ENCODE measurements around the gene MAP1LC3B.
"Not testable (repeated sequence)": the region's sequence is repeated elsewhere in the genome, so short reads cannot be mapped to it uniquely, and the experiment has no call there.

Gene MAP1LC3B

DNA sequence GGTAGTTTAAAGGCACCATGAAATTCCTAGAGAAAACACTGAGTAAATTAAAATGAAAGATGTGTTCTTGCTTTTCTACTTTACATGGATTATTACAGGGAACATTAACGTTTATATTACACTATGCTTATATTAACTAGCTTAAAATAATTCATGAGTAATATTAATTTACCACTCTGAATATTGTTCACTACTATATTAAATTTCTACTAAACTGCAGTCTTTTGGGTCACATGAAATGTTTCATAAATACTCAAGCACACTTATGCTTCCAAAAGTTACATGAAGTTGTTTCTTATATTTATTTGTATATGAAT, 3.4 kb upstream of the MAP1LC3B start:
- Histone ChIP-seq H3K36me3 (no peaks in the 10 kb centered on the region), H3K9me3 (ENCODE audit: severe bottlenecking) (no peaks in the 10 kb centered on the region), H3K27me3 (ENCODE audit: insufficient read depth, low read depth, severe bottlenecking) (no peaks in the 10 kb centered on the region), H3K27ac (peak overlapping the region; percentile 87), H3K4me3 (ENCODE audit: low read depth, low read length) (peak overlapping the region; percentile 19; the same call in 1 of the 2 replicates)
- TF ChIP-seq, protein P1, sequence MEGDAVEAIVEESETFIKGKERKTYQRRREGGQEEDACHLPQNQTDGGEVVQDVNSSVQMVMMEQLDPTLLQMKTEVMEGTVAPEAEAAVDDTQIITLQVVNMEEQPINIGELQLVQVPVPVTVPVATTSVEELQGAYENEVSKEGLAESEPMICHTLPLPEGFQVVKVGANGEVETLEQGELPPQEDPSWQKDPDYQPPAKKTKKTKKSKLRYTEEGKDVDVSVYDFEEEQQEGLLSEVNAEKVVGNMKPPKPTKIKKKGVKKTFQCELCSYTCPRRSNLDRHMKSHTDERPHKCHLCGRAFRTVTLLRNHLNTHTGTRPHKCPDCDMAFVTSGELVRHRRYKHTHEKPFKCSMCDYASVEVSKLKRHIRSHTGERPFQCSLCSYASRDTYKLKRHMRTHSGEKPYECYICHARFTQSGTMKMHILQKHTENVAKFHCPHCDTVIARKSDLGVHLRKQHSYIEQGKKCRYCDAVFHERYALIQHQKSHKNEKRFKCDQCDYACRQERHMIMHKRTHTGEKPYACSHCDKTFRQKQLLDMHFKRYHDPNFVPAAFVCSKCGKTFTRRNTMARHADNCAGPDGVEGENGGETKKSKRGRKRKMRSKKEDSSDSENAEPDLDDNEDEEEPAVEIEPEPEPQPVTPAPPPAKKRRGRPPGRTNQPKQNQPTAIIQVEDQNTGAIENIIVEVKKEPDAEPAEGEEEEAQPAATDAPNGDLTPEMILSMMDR (IDR thresholded peaks at IDR 0.05; ENCODE audit: low read depth, low read length) = no peak
- DNase-seq = no peak

DNA sequence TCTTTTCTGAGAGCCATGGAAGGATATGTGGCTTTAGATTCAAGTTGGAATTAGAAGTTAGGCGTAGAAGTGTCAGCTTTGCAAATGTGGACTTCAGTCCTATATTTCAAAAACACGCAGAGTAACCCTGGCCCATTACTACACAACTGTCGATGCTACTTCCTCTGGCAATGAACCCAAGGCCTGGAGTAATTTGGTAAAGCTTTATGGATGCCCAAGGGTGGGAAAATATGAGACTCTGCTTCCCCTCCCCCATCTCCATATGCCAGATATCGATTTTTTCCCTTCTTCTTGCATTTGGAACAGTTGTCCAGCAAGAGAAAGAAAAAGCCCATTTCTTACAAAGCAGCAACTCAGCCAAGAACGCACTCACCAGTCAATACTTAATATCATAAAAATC, 2.9 kb upstream of the MAP1LC3B start:
- H3K9me3 ChIP-seq (ENCODE audit: severe bottlenecking) = no peaks in the 10 kb centered on the region
- H3K4me3 ChIP-seq (ENCODE audit: low read depth, low read length) = peak overlapping the region; percentile 27
- no peaks in the 10 kb centered on the region for H3K36me3 ChIP-seq
- H3K27ac ChIP-seq = peak overlapping the region; percentile 87
- TF ChIP-seq, protein P1 (IDR thresholded peaks at IDR 0.05; ENCODE audit: low read depth, low read length) = no peak
- DNase-seq = peak; percentile 49
- no peaks in the 10 kb centered on the region for H3K27me3 ChIP-seq (ENCODE audit: insufficient read depth, low read depth, severe bottlenecking)

DNA sequence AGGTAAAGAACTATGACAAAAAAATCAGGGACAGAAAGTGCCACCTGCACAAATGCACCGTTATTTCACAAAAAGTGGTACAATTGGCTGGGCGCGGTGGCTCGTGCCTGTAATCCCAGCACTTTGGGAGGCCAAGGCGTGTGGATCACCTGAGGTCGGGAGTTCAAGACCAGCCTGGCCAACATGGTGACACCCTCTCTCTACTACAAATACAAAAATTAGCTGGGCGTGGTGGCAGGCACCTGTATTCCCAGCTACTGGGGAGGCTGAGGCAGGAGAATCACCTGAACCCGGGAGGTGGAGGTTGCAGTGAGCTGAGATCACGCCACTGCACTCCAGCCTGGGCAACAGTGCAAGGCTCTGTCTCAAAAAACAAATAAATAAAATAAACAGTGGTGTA, 2.2 kb upstream of the MAP1LC3B start:
- peak overlapping the region; percentile 87 for H3K27ac ChIP-seq
- not testable (repeated sequence) for H3K36me3 ChIP-seq; H3K27me3 ChIP-seq (ENCODE audit: insufficient read depth, low read depth, severe bottlenecking); H3K9me3 ChIP-seq (ENCODE audit: severe bottlenecking); DNase-seq
- peak overlapping the region; percentile 27 for H3K4me3 ChIP-seq (ENCODE audit: low read depth, low read length)

DNA sequence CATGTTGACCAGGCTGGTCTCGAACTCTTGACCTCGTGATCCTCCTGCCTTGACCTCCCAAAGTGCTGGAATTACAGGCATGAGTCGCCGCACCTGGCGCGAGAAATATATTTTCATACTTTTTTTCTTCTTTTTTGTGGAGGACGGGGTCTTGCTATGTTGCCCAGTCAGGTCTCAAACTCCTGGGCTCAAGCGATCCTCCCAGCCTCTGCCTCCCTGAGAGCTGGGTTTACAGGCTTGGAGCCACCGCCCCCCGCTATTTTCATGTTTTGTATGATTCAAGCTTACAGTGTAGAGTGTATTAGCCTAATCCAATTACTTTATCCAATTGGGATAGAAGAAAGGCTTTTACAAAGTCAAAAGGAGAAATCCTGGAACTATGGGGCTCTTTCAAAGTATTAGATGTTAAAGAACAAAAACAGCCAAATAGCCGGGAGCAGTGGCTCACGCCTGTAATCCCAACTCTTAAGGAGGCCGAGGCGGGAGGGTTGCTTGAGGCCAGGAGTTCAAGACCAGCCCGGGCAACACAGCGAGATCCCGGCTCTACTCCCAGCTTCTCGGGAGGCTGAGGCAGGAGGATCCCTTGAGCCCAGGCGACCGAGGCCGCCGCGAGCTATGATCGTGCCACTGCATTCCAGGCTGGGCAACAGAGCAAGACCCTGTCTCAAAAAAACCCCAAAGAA, 1.4 kb upstream of the MAP1LC3B start:
- H3K9me3 ChIP-seq (ENCODE audit: severe bottlenecking) = no peaks in the 10 kb centered on the region
- no peaks in the 10 kb centered on the region for H3K27me3 ChIP-seq (ENCODE audit: insufficient read depth, low read depth, severe bottlenecking)
- TF ChIP-seq, protein P1 (IDR thresholded peaks at IDR 0.05; ENCODE audit: low read depth, low read length) = no peak
- no peak overlapping the region for H3K4me3 ChIP-seq (ENCODE audit: low read depth, low read length)
- DNase-seq = no peak
- H3K36me3 ChIP-seq = 0 out of 2 replicates have a peak, but pooled peaks cover 3% of the 10 kb centered on the region
- peak overlapping the region; percentile 87 for H3K27ac ChIP-seq

DNA sequence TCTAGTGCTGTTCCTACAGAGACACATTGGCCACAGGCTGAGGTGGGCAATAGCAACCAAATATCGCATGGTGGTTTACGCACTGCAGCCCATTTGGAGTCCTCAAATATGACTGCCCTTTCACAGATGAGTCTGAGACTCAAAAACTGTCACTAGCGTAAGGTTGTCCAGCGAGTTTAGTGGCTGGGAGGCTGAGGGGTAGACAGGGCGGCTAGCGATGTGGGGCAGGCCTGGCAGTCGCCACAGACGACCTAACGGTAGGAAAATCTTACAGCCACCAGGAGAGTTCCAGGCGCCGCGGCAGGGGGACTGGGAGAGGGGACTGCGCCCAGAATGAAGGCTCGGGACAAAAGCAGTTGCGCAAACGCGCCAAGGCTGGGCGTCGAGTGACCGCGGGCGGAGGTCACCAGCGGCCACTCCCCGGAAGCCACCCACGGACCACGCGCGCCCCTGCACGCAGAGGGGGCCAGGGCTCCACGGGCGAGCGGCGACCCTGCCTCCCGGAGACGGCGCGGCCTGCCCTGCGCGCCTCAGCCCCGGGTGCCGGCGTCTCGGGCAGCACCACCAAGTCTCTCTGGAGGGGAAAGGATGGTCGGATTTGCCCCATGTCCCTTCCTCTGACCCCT, 699 bp upstream of the MAP1LC3B start:
- Histone ChIP-seq H3K27me3 (ENCODE audit: insufficient read depth, low read depth, severe bottlenecking) (no peaks in the 10 kb centered on the region), H3K9me3 (ENCODE audit: severe bottlenecking) (no peaks in the 10 kb centered on the region), H3K27ac (peak overlapping the region; percentile 87), H3K4me3 (ENCODE audit: low read depth, low read length) (peak overlapping the region; percentile 43), H3K36me3 (0 out of 2 replicates have a peak, but pooled peaks cover 3% of the 10 kb centered on the region)
- TF ChIP-seq, protein P1 (IDR thresholded peaks at IDR 0.05; ENCODE audit: low read depth, low read length) = no peak
- no peak for DNase-seq

DNA sequence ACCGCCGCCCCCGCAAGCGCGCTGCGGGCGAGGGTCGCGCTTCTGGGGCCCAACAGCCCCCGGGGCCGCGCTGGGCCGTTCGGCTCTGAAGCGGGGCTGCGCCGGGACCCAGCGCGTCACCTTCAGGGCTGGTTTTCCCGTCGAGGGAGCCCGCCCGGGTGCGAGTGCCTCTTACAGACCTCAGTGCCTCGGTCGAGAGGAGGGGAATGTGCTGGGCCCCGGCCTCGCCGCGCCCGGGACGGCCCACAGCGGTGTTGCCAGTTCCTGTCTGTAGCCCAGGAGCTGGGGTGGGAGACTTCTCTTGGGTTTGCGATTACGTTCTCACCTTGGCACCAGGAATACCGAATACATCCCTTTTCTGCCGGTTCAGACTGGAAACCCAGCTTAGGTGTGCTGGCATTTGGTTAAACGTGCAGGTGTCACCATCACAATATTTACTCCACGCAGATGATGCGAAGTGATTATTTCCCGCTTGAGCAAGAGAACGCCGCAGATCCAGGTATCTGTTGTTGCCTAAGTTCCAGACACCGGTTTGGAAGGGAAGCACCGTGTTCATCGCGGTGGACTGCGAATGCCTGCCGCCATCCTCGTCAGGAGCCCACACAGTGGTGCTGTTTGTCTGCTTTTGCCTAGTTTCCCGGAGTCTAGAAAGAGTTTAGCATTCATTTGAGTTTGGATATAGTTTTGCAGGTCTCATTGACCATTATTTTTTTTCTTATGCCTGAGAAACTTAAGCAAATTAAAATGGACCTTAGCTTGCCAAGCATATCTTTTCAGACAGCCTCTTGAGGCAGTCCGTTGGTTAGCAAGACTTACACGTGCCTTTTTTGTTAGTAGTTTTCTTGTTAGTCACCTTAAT, 914 bp downstream of the MAP1LC3B start:
- H3K4me3 ChIP-seq (ENCODE audit: low read depth, low read length) = peak overlapping the region; percentile 54
- peak overlapping the region; percentile 50 for H3K27ac ChIP-seq
- no peak for DNase-seq
- no peaks in the 10 kb centered on the region for H3K9me3 ChIP-seq (ENCODE audit: severe bottlenecking)
- H3K27me3 ChIP-seq (ENCODE audit: insufficient read depth, low read depth, severe bottlenecking) = no peaks in the 10 kb centered on the region
- TF ChIP-seq, protein P1 (IDR thresholded peaks at IDR 0.05; ENCODE audit: low read depth, low read length) = no peak
- 0 out of 2 replicates have a peak, but pooled peaks cover 3% of the 10 kb centered on the region for H3K36me3 ChIP-seq
